Transverse colon (tissue), 3 donors: Measurements from ENCODE around the gene PLA2G15.

ENCODE experiments used
- POLR2A ChIP-seq: fragments of 450-650 bp; IDR thresholded peaks from one replicate; pipeline ENCODE4 v1.6.1; 2016; ENCODE audit warnings: antibody characterized with exemption, mild to moderate bottlenecking, moderate library complexity
- TF ChIP-seq, protein P1 (sequence below), 5 experiments: fragments of 200-600 bp in 3 of 5; fragments of 450-650 bp in 2 of 5; sonication (generic) in 3 of 5; IDR thresholded peaks; 1 replicate in 2 of 5; 2 replicates in 3 of 5; pipeline ENCODE4 v1.5.1; 2016 to 2017; ENCODE audit warnings: antibody characterized with exemption in 5 of 5, inconsistent platforms in 3 of 5, mild to moderate bottlenecking in 2 of 5, moderate library complexity in 1 of 5

GRCh38 chr16:68296693-68297092, 51.5 kb downstream of the PLA2G15 start:
- TF ChIP-seq, protein P1, sequence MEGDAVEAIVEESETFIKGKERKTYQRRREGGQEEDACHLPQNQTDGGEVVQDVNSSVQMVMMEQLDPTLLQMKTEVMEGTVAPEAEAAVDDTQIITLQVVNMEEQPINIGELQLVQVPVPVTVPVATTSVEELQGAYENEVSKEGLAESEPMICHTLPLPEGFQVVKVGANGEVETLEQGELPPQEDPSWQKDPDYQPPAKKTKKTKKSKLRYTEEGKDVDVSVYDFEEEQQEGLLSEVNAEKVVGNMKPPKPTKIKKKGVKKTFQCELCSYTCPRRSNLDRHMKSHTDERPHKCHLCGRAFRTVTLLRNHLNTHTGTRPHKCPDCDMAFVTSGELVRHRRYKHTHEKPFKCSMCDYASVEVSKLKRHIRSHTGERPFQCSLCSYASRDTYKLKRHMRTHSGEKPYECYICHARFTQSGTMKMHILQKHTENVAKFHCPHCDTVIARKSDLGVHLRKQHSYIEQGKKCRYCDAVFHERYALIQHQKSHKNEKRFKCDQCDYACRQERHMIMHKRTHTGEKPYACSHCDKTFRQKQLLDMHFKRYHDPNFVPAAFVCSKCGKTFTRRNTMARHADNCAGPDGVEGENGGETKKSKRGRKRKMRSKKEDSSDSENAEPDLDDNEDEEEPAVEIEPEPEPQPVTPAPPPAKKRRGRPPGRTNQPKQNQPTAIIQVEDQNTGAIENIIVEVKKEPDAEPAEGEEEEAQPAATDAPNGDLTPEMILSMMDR (IDR thresholded peaks at IDR 0.05) = no peak
- no peak for TF ChIP-seq POLR2A
